ENCODE measurements around the gene KCNQ1. TPM values are rescaled to one million over a fixed set of nuclear protein-coding genes. Genes with fewer than 3 reads are reported as not detected.

The KCNQ1 gene
- total RNA-seq, 2 donors from 2014 or later = 38.9 to 46.1 TPM

DNA sequence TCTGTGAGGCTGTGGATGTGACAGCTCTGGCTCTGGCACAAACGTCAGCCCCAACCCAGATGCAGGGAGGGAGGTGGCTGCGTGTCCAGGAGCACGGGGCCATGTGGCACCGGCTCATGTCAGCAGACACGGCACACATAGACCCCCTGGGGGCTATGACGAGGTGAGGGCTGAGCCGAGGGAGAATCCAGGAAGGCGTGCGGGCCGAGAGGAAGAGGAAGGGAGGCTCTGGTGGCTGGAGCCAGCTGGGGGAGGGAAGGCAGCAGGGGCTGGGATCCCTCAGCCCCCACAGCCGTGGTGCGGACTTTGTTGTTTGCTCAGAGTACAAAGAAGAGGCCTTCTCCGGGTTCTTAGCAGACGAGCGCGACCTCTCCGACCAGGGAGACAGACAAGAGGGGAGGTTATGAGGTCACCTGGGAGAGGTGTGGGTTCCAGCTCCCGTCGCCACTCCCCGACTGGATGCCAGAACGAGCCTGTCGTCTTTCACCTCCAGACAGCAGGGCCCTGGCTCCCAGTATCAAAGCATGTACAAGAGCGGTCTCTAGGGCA is 394.7 kb downstream of the KCNQ1 start:
- no peaks in the 10 kb centered on the region for H3K27me3 ChIP-seq
- no peak overlapping the region for H3K27ac ChIP-seq
- WGBS, 2 donors = 77 to 90% methylated on average over 19 to 22 of the region's 23 CpGs
- ATAC-seq = no peak
- no peaks in the 10 kb centered on the region for H3K36me3 ChIP-seq (replicated peaks in 1 of 2; ENCODE audit: insufficient read depth in 1 of 2, low read depth in 2 of 2)
- DNase-seq = no peak
- no peak for TF ChIP-seq CTCF (IDR thresholded peaks at IDR 0.05)
- no peak for TF ChIP-seq POLR2A (IDR thresholded peaks at IDR 0.05)
- intact Hi-C loops (cut with DNase I) = no loop called here
- no peaks in the 10 kb centered on the region for H3K9me3 ChIP-seq
- H3K4me3 ChIP-seq = no peak overlapping the region
- peaks cover 7% of the 10 kb centered on the region for H3K4me1 ChIP-seq

DNA sequence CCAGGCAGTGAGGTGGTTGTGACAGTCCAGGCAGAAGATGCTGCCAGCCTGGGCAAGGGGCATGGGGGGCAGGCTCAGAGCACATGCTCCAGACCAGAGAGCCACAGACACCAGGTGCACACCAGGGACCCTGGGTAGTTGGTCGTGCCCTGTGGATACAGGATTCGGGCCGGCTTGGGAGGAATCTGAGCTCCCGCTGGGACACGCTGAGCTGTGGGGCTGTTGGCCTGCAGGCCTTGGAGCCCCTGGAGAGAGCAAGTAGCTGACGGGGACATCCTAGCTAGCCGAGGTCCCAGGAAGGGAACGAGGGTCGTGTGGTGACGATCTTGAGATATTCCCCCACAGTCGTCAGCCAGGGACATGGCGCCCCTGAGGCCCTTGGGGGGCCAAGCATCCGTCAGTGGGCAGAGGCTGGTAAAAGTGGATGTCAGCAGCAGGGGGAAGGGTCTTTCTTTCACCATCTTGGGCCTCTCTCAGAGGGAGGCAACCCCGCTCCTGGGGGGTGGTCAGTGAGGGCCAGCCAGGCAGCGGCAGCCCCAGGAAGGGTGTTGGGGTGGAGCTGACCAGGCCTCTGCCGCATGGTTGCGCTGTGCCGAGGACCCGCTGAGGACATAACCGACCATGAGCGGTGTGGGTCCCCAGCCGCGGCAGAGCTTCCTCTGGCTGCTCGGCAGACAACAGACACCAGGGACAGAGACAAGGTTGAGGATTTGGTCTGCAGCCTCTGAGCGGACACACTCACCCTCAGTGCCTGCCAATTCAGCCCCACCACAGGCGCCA is 396.8 kb downstream of the KCNQ1 start:
- ATAC-seq (no peak), DNase-seq (no peak)
- H3K4me1 ChIP-seq = peaks cover 7% of the 10 kb centered on the region
- no peaks in the 10 kb centered on the region for H3K9me3 ChIP-seq
- H3K27ac ChIP-seq = no peak overlapping the region
- no peak for TF ChIP-seq CTCF (IDR thresholded peaks at IDR 0.05)
- no peak for TF ChIP-seq POLR2A (IDR thresholded peaks at IDR 0.05)
- WGBS, 2 donors = 91 to 98% methylated on average over 13 to 23 of the region's 26 CpGs
- no peaks in the 10 kb centered on the region for H3K27me3 ChIP-seq
- intact Hi-C loops (cut with DNase I) = no loop called here
- no peak overlapping the region for H3K4me3 ChIP-seq
- H3K36me3 ChIP-seq (replicated peaks in 1 of 2; ENCODE audit: insufficient read depth in 1 of 2, low read depth in 2 of 2) = no peaks in the 10 kb centered on the region

DNA sequence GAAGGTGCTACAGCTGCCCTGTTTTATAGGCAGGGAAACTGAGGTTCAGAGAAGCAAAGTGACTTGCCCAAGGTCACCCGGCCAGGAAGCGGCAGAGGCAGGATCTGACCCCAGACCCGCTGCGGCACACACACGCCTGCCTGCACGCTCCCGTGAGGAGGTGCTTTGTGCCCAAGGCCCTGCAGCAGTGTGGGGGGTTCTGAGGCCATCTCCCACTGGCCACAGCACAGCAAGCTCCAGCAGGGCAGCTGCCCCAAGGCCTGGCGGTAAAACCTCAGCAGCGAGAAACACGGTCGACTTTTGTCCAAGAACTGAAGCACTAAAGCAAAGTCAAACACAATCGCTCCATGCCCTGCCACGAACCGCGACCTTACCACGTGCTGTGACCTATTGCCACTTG is 398.1 kb downstream of the KCNQ1 start:
- H3K27ac ChIP-seq = no peak overlapping the region
- no peaks in the 10 kb centered on the region for H3K9me3 ChIP-seq
- no peaks in the 10 kb centered on the region for H3K27me3 ChIP-seq
- no peaks in the 10 kb centered on the region for H3K4me1 ChIP-seq
- intact Hi-C loops (cut with DNase I) = no loop called here
- H3K36me3 ChIP-seq (replicated peaks in 1 of 2; ENCODE audit: insufficient read depth in 1 of 2, low read depth in 2 of 2) = no peaks in the 10 kb centered on the region
- 96 to 97% methylated on average over 9 to 15 of the region's 16 CpGs for WGBS, 2 donors
- H3K4me3 ChIP-seq = no peak overlapping the region
- DNase-seq (no peak), ATAC-seq (no peak)
- TF ChIP-seq POLR2A (IDR thresholded peaks at IDR 0.05) (no peak), CTCF (IDR thresholded peaks at IDR 0.05) (no peak)

DNA sequence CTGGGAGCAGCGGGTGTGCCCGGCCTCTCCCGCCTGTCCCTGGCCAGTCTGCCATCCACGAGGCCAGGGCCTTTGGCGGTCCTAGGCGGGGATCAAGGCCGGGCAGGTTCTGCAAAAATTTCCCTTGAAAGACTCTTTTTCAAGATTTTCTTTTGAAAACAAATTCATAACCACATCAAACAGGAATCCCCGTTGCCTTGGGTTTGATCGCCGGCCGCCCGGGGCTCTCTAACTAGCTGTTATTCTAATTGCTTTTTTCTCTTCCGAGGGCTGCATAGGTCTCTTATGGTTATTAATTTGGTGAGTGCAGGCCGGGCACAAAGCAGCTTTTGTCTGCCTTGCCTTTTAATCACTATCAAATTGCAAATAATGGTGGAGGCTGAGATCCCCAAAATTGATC is 398.7 kb downstream of the KCNQ1 start:
- no peaks in the 10 kb centered on the region for H3K4me1 ChIP-seq
- DNase-seq (no peak), ATAC-seq (no peak)
- no peak overlapping the region for H3K4me3 ChIP-seq
- H3K27me3 ChIP-seq = no peaks in the 10 kb centered on the region
- no peaks in the 10 kb centered on the region for H3K9me3 ChIP-seq
- TF ChIP-seq POLR2A (IDR thresholded peaks at IDR 0.05) (no peak), CTCF (IDR thresholded peaks at IDR 0.05) (no peak)
- WGBS, 2 donors = 78 to 81% methylated on average over 9 to 14 of the region's 14 CpGs
- intact Hi-C loops (cut with DNase I) = no loop called here
- H3K27ac ChIP-seq = no peak overlapping the region
- no peaks in the 10 kb centered on the region for H3K36me3 ChIP-seq (replicated peaks in 1 of 2; ENCODE audit: insufficient read depth in 1 of 2, low read depth in 2 of 2)

Measured in body of pancreas (tissue), 4 donors.